ENCODE measurements around the gene MYO1D. TPM values are rescaled to one million over a fixed set of nuclear protein-coding genes. Genes with fewer than 3 reads are reported as not detected.
"Not testable (repeated sequence)": the region's sequence is repeated elsewhere in the genome, so short reads cannot be mapped to it uniquely, and the experiment has no call there.

Gene MYO1D
- total RNA-seq, 1 experiment from 2014 or later: 57.2 TPM

- TF ChIP-seq CTCF (IDR thresholded peaks at IDR 0.05; ENCODE audit: unreplicated experiment): no peak
- Mint-ChIP-seq H3K27ac (ENCODE audit: unreplicated experiment) (no peak overlapping the region), H3K4me1 (ENCODE audit: low read depth, unreplicated experiment) (no peaks in the 10 kb centered on the region), H3K27me3 (ENCODE audit: unreplicated experiment) (peaks cover 16% of the 10 kb centered on the region), H3K4me3 (ENCODE audit: low read depth, unreplicated experiment) (no peak overlapping the region), H3K9me3 (ENCODE audit: low read depth, unreplicated experiment) (no peaks in the 10 kb centered on the region), H3K36me3 (ENCODE audit: insufficient read depth, unreplicated experiment) (no peaks in the 10 kb centered on the region)
- CTCF ChIA-PET: interaction anchor here (0.7 to 0.8 kb wide), 2 partner anchors 49 to 217 kb away, joined by 3 read pairs; no protein-coding TSS in a partner anchor
- no peak for DNase-seq
- intact Hi-C loops (cut with micrococcal nuclease; ENCODE audit: unreplicated experiment): no loop called here
- BruUV-seq (replicated peaks): no TSS peak
Measured at GRCh38 chr17:32920293-32920692, 43.4 kb upstream of the MYO1D start.

GRCh38 chr17:32919876-32920275, 43.0 kb upstream of the MYO1D start:
- intact Hi-C loops (cut with micrococcal nuclease; ENCODE audit: unreplicated experiment); H3K36me3 Mint-ChIP-seq (ENCODE audit: insufficient read depth, unreplicated experiment); BruUV-seq (replicated peaks); H3K27ac Mint-ChIP-seq (ENCODE audit: unreplicated experiment); H3K4me1 Mint-ChIP-seq (ENCODE audit: low read depth, unreplicated experiment); DNase-seq; H3K4me3 Mint-ChIP-seq (ENCODE audit: low read depth, unreplicated experiment); H3K9me3 Mint-ChIP-seq (ENCODE audit: low read depth, unreplicated experiment): not testable (repeated sequence)
- CTCF ChIA-PET: interaction anchor here (0.7 to 0.8 kb wide), 3 partner anchors 24 to 218 kb away, joined by 3 to 4 read pairs (median 4); no protein-coding TSS in a partner anchor
- H3K27me3 Mint-ChIP-seq (ENCODE audit: unreplicated experiment): peaks cover 16% of the 10 kb centered on the region

- BruUV-seq (replicated peaks): no TSS peak
- CTCF ChIA-PET: no interaction called here
- Mint-ChIP-seq H3K27me3 (ENCODE audit: unreplicated experiment) (peaks cover 32% of the 10 kb centered on the region), H3K4me3 (ENCODE audit: low read depth, unreplicated experiment) (no peak overlapping the region), H3K4me1 (ENCODE audit: low read depth, unreplicated experiment) (no peaks in the 10 kb centered on the region), H3K27ac (ENCODE audit: unreplicated experiment) (no peak overlapping the region), H3K9me3 (ENCODE audit: low read depth, unreplicated experiment) (no peaks in the 10 kb centered on the region), H3K36me3 (ENCODE audit: insufficient read depth, unreplicated experiment) (no peaks in the 10 kb centered on the region)
- TF ChIP-seq CTCF (IDR thresholded peaks at IDR 0.05; ENCODE audit: unreplicated experiment): no peak
- intact Hi-C loops (cut with micrococcal nuclease; ENCODE audit: unreplicated experiment): no loop called here
- DNase-seq: no peak
Measured at GRCh38 chr17:32917842-32918241, 40.9 kb upstream of the MYO1D start.

GRCh38 chr17:32917081-32917480, 40.2 kb upstream of the MYO1D start:
- CTCF ChIA-PET: interaction anchor here (2.5 kb wide), 1 partner anchor 40 kb away, joined by 8 read pairs; the partner anchor contains the start of gene MYO1D

More at GRCh38 chr17:32917081-32917480, 40.2 kb upstream of the MYO1D start:
- no peak overlapping the region for H3K27ac Mint-ChIP-seq (ENCODE audit: unreplicated experiment)
- intact Hi-C loops (cut with micrococcal nuclease; ENCODE audit: unreplicated experiment): no loop called here
- BruUV-seq (replicated peaks): no TSS peak
- H3K27me3 Mint-ChIP-seq (ENCODE audit: unreplicated experiment): peaks cover 32% of the 10 kb centered on the region
- H3K9me3 Mint-ChIP-seq (ENCODE audit: low read depth, unreplicated experiment): no peaks in the 10 kb centered on the region
- no peak overlapping the region for H3K4me3 Mint-ChIP-seq (ENCODE audit: low read depth, unreplicated experiment)
- TF ChIP-seq CTCF (IDR thresholded peaks at IDR 0.05; ENCODE audit: unreplicated experiment): no peak
- DNase-seq: no peak
- no peaks in the 10 kb centered on the region for H3K36me3 Mint-ChIP-seq (ENCODE audit: insufficient read depth, unreplicated experiment)
- H3K4me1 Mint-ChIP-seq (ENCODE audit: low read depth, unreplicated experiment): no peaks in the 10 kb centered on the region
